Measurements from ENCODE around the gene ATXN7. TPM values are rescaled to one million over a fixed set of nuclear protein-coding genes. Genes with fewer than 3 reads are reported as not detected.

Gene ATXN7
- total and polyA plus RNA-seq, 2 of the 13 experiments (the other 11 are each of a cell fraction or from before 2014, with no cell fraction given), result 13.8 to 20.0 TPM

GRCh38 chr3:63911873-63912767, 48.5 kb downstream of the ATXN7 start, which contains the start of gene SCAANT1 (continued):
- TF ChIP-seq ZNF343 (CRISPR knock-in tag; IDR thresholded peaks at IDR 0.05) (0 out of 2 replicates have a peak, but pooled peaks have one; percentile 67), SRF (IDR thresholded peaks at IDR 0.05; ENCODE audit: low read depth, low read length) (no peak), TOPORS (CRISPR knock-in tag; IDR thresholded peaks at IDR 0.05) (no peak), ZNF574 (CRISPR knock-in tag; IDR thresholded peaks at IDR 0.05) (peak; percentile 66), ZNF121 (CRISPR knock-in tag; IDR thresholded peaks at IDR 0.05) (0 out of 2 replicates have a peak, but pooled peaks have one; percentile 23), ZNF746 (CRISPR knock-in tag; IDR thresholded peaks at IDR 0.05) (peak; percentile 44; the same call in 1 of the 2 replicates), PAWR (CRISPR knock-in tag; IDR thresholded peaks at IDR 0.05; ENCODE audit: borderline replicate concordance) (no peak), REST (IDR thresholded peaks at IDR 0.05; ENCODE audit: borderline replicate concordance in 1 of 2, low read depth in 1 of 2, low read length in 2 of 2) (0 out of 4 replicates have a peak, but pooled peaks of 1 of the 2 experiments have one; percentile 17), ZNF639 (CRISPR knock-in tag; conservative IDR thresholded peaks at IDR 0.05) (no peak; the same call in none of the 2 replicates), SALL1 (CRISPR knock-in tag; IDR thresholded peaks at IDR 0.05) (peak; percentile 11), ZNF44 (CRISPR knock-in tag; IDR thresholded peaks at IDR 0.05) (no peak), NONO (IDR thresholded peaks at IDR 0.05) (no peak), NONO (CRISPR knock-in tag; conservative IDR thresholded peaks at IDR 0.05) (peak; percentile 38; the same call in 1 of the 2 replicates), ZBTB21 (CRISPR knock-in tag; IDR thresholded peaks at IDR 0.05) (peak; percentile 57; the same call in 1 of the 2 replicates), ZGPAT (CRISPR knock-in tag; IDR thresholded peaks at IDR 0.05) (peak; percentile 60), FOXO1 (CRISPR knock-in tag; IDR thresholded peaks at IDR 0.05) (no peak; the same call in 1 of the 2 replicates), HNRNPH1 (optimal IDR thresholded peaks at IDR 0.05; ENCODE audit: low read depth, low read length) (no peak), ZNF12 (CRISPR knock-in tag; IDR thresholded peaks at IDR 0.05) (no peak), FOXK1 (CRISPR knock-in tag; IDR thresholded peaks at IDR 0.05; ENCODE audit: borderline replicate concordance, low read depth) (no peak), MTA1 (CRISPR knock-in tag; IDR thresholded peaks at IDR 0.05; ENCODE audit: borderline replicate concordance) (no peak; the same call in 1 of the 2 replicates)

Data from HepG2 (cell line).